GM10847 (cell line): ENCODE measurements around the gene CLN3.

ENCODE experiments used
- POLR2A ChIP-seq: IDR thresholded peaks from 2 replicates; pipeline ENCODE4 v1.6.1; 2011; ENCODE audit not compliant: insufficient read length; ENCODE audit errors: extremely low read depth

Gene CLN3

GRCh38 chr16:28477311-28477920 lies 14.5 kb downstream of the CLN3 start:
- TF ChIP-seq POLR2A, result no peak

GRCh38 chr16:28475221-28475620 lies 16.7 kb downstream of the CLN3 start:
- TF ChIP-seq POLR2A, result no peak

- TF ChIP-seq POLR2A, result no peak
Observed at GRCh38 chr16:28473714-28474265, 18.1 kb downstream of the CLN3 start.
